Smooth muscle cell (in vitro differentiated cells): ENCODE measurements around the gene RSPO4. TPM values are rescaled to one million over a fixed set of nuclear protein-coding genes. Genes with fewer than 3 reads are reported as not detected.
"Not testable (repeated sequence)": the region's sequence is repeated elsewhere in the genome, so short reads cannot be mapped to it uniquely, and the experiment has no call there.

Source experiments
- DNase-seq: peaks from one replicate; lab custom pipeline; 2025; ENCODE audit not compliant: unreplicated experiment; lab: John Stamatoyannopoulos, UW
- H2AFZ ChIP-seq: fragments of 200-600 bp; sonication (generic); 2 replicates; pipeline ENCODE4 v1.6.0; 2016; ENCODE audit warnings: antibody characterized with exemption, low read depth, mild to moderate bottlenecking
- H3F3A ChIP-seq: fragments of 200-600 bp; sonication (generic); 2 replicates; pipeline ENCODE4 v1.6.0; 2017; ENCODE audit warnings: antibody characterized with exemption, low read depth
- H3K27ac ChIP-seq: fragments of 200-600 bp; sonication (generic); 2 replicates; pipeline ENCODE4 v1.5.1; 2016; ENCODE audit warnings: low read depth, mild to moderate bottlenecking
- H3K27me3 ChIP-seq: fragments of 200-600 bp; sonication (generic); 2 replicates; pipeline ENCODE4 v1.6.1; 2016; ENCODE audit warnings: low read depth, mild to moderate bottlenecking
- H3K36me3 ChIP-seq: fragments of 200-600 bp; sonication (generic); 2 replicates; pipeline ENCODE4 v1.5.1; 2016; ENCODE audit warnings: low read depth
- H3K4me1 ChIP-seq: fragments of 200-600 bp; sonication (generic); 2 replicates; pipeline ENCODE4 v1.5.1; 2016; ENCODE audit warnings: low read depth
- H3K4me2 ChIP-seq: fragments of 200-600 bp; sonication (generic); 2 replicates; pipeline ENCODE4 v1.6.0; 2016; ENCODE audit warnings: mild to moderate bottlenecking
- H3K4me3 ChIP-seq: fragments of 200-600 bp; sonication (generic); 2 replicates; pipeline ENCODE4 v1.5.1; 2016; ENCODE audit warnings: mild to moderate bottlenecking
- H3K79me2 ChIP-seq: fragments of 200-600 bp; sonication (generic); 2 replicates; pipeline ENCODE4 v1.6.0; 2016; ENCODE audit warnings: low read depth, mild to moderate bottlenecking
- H3K9ac ChIP-seq: fragments of 200-600 bp; sonication (generic); 2 replicates; pipeline ENCODE4 v1.6.0; 2016; ENCODE audit warnings: low read depth
- H3K9me3 ChIP-seq: fragments of 200-600 bp; sonication (generic); replicated peaks from 2 replicates; pipeline ENCODE4 v1.5.1; 2016; ENCODE audit warnings: low read depth
- H4K20me1 ChIP-seq: fragments of 200-600 bp; sonication (generic); 2 replicates; pipeline ENCODE4 v1.6.0; 2016; ENCODE audit warnings: low read depth
- CTCF ChIP-seq: fragments of 200-600 bp; sonication (generic); IDR thresholded peaks from 2 replicates; pipeline ENCODE4 v1.5.1; 2017; ENCODE audit warnings: borderline replicate concordance, mild to moderate bottlenecking, antibody characterized with exemption; ENCODE audit not compliant: insufficient read depth, poor library complexity, severe bottlenecking
- WGBS: methylation state at CpG from one replicate; pipeline ENCODE4 v1.1.7; 2016; ENCODE audit warnings: low lambda C conversion rate; 5-methylcytosine and 5-hydroxymethylcytosine counted together
- polyA plus RNA-seq: library from polyadenylated mRNA; unstranded; fragments of >200 nt; fragmentation: Nextera tagmentation; extraction: Ambion mirVana; gene quantifications from 2 replicates; pipeline ENCODE4 v1.2.1, GENCODE V29; 2016
- total RNA-seq: library from RNA; depleted of rRNA; stranded (reverse); fragments of >200 nt; gene quantifications from 2 replicates; pipeline ENCODE4 v1.2.3, GENCODE V29; 2014

RSPO4 gene
- total and polyA plus RNA-seq, 2 experiments from 2014 or later = 1.3 to 5.0 TPM

- Histone ChIP-seq H3K27ac (no peak overlapping the region), H3K4me3 (no peak overlapping the region), H2AFZ (no peak overlapping the region), H3K36me3 (no peaks in the 10 kb centered on the region), H3K79me2 (no peaks in the 10 kb centered on the region), H3K4me1 (no peaks in the 10 kb centered on the region), H3K27me3 (no peaks in the 10 kb centered on the region), H3K9me3 (no peaks in the 10 kb centered on the region), H3K9ac (no peak overlapping the region), H3F3A (no peaks in the 10 kb centered on the region), H4K20me1 (no peaks in the 10 kb centered on the region), H3K4me2 (no peak overlapping the region)
- no peak for DNase-seq
- no peak for TF ChIP-seq CTCF
- 43% methylated on average over 3 of the region's 3 CpGs for WGBS
Measured at GRCh38 chr20:988272-988671, 13.8 kb downstream of the RSPO4 start.

- Histone ChIP-seq H3K27ac (no peak overlapping the region), H3K36me3 (no peaks in the 10 kb centered on the region), H4K20me1 (no peaks in the 10 kb centered on the region), H3K4me2 (no peak overlapping the region), H3K9ac (no peak overlapping the region), H3K79me2 (no peaks in the 10 kb centered on the region), H3K4me3 (no peak overlapping the region), H3K9me3 (no peaks in the 10 kb centered on the region), H3K27me3 (no peaks in the 10 kb centered on the region), H3K4me1 (no peaks in the 10 kb centered on the region), H3F3A (no peaks in the 10 kb centered on the region), H2AFZ (no peak overlapping the region)
- TF ChIP-seq CTCF = no peak
- 81% methylated on average over 2 of the region's 2 CpGs for WGBS
- no peak for DNase-seq
Measured at GRCh38 chr20:987677-988076, 14.4 kb downstream of the RSPO4 start.

- 77% methylated on average over 4 of the region's 4 CpGs for WGBS
- TF ChIP-seq CTCF = no peak
Measured at GRCh38 chr20:986733-987355, 15.3 kb downstream of the RSPO4 start.

GRCh38 chr20:984994-985393 lies 17.1 kb downstream of the RSPO4 start:
- not testable (repeated sequence) for H3F3A ChIP-seq, H3K4me2 ChIP-seq, H3K4me3 ChIP-seq, DNase-seq, H3K79me2 ChIP-seq, H3K27ac ChIP-seq, H3K9ac ChIP-seq, H3K36me3 ChIP-seq, H4K20me1 ChIP-seq, H3K9me3 ChIP-seq, H3K4me1 ChIP-seq, H2AFZ ChIP-seq, H3K27me3 ChIP-seq
- WGBS = 95% methylated on average over 1 of the region's 1 CpG

More at GRCh38 chr20:986733-987355, 15.3 kb downstream of the RSPO4 start:
- H3K4me2 ChIP-seq = no peak overlapping the region
- H3K4me3 ChIP-seq = no peak overlapping the region
- H3K36me3 ChIP-seq = no peaks in the 10 kb centered on the region
- no peak overlapping the region for H3K9ac ChIP-seq
- H3K9me3 ChIP-seq = no peaks in the 10 kb centered on the region
- no peaks in the 10 kb centered on the region for H3K4me1 ChIP-seq
- H3F3A ChIP-seq = no peaks in the 10 kb centered on the region
- no peak for DNase-seq
- H4K20me1 ChIP-seq = no peaks in the 10 kb centered on the region
- H2AFZ ChIP-seq = no peak overlapping the region
- H3K79me2 ChIP-seq = no peaks in the 10 kb centered on the region
- H3K27me3 ChIP-seq = no peaks in the 10 kb centered on the region
- no peak overlapping the region for H3K27ac ChIP-seq
